Ammon's horn (tissue), 1 donor: Measurements from ENCODE around the gene PTPRN2.

Experiments
- DNase-seq: peaks from one replicate; pipeline ENCODE4 v3.0.0-alpha.2; 2016; ENCODE audit warnings: low spot score

Gene PTPRN2

DNA sequence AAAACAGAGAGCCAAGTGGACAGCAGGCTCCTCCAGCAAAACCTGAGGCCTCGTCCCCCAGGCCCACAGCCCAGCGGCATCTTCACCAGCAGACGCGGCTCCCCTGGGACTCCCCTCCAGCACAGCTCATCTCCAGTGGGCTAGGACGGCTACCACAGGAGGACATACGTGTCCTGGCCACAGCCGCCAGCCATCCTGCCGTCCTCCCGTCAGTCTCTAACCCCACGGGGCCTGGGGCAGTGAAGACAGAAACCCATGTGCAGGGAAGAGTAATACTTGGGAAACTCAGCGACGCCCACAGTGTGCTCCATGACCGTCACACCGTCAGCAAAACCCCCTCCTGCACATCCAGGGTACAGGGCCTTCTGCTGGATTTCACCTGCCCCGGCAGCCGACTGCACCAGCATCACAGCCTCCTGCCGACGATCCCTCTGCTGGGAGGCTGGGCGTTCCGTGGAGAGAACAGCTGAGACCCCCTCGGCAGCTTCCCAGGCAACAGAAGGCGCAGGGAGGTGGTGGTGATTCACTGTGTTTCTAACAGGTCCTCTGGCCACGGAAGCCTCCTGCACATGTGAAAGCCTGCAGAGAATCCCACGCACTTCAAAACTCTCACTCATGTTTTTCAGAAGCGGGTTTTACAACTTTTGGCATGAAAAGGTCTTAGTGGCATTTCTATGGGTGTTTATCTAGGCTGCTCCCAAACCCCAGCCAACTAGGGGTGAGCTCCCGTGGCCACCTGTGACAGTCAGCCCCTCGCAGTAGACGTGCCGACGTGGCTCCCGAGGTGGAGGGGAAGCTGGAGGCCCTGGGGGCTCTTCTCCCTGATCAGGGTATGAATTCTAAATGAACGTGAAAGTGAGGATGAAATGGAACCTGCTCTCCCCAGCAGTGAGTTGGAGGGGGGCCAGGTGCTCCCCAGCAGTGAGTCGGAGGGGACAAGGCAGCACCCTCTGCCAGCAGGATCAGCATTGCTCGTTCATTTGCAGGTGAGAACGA is 513.5 kb downstream of the PTPRN2 start:
- DNase-seq = peak; percentile 60

DNA sequence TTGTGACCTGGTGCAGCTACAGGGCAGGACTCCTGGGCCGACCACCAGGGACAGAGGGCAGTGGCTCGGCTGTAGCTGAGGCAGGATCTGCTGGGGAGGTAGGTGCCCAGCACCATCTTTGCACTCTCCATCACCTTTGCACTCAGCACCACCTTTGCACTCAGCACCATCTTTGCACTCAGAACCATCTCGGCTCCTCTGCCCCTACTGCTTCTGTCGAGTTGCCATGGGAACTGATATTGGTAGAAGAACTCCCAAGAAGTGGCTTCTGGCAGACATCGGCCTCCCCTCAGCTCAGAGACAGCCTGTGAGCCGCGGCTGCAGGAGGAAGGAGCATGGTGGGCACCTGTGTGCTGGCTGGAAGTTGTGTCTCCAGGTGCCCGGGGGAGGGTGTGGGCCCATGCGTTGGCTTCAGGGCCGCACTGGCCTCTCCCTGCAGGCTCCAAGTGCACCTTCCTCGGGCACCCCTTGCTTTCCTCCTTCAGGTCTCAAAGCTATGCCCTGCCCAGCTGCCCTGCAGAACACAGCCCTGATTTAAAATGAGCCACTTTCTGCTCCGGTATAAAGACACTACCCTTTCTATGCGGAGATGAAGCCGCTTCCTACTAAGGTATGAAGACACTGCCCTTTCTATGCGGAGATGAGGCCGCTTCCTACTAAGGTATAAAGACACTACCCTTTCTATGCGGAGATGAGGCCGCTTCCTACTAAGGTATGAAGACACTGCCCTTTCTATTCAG is 514.5 kb downstream of the PTPRN2 start:
- DNase-seq = no peak

DNA sequence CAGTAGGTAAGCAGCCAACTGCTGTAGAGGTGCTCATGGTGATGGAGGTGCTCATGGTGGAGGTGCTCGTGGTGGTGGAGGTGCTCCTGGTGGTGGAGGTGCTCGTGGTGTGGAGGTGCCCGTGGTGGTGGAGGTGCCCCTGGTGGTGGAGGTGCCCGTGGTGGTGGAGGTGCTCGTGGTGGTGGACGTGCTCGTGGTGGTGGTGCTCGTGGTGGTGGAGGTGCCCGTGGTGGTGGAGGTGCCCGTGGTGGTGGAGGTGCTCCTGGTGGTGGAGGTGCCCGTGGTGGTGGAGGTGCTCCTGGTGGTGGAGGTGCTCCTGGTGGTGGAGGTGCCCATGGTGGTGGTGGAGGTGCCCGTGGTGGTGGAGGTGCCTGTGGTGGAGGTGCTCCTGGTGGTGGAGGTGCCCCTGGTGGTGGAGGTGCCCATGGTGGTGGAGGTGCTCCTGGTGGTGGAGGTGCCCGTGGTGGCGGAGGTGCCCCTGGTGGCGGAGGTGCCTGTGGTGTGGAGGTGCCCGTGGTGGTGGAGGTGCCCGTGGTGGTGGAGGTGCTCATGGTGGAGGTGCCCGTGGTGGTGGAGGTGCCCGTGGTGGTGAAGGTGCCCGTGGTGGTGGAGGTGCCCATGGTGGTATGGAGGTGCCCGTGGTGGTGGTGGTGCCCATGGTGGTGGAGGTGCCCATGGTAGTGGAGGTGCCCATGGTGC is 517.3 kb downstream of the PTPRN2 start:
- no peak for DNase-seq

DNA sequence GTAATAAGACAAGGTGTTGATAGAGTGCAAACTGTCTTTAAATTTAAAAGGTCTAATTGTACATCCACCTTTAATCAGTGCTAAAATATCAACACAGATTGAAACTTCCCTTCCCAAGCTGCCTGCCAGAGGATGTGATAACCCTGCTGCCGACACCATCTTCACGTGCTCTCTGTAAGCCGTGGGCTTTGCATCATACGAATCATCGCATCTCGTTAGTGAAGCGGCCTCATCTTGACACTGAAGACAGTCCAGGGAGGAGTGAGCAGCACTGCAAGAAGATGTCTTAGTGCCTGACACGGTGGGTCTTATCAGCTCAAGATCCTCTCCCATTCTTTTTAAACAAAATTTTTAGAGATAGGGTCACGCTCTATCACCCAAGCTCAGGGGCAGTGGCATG is 518.8 kb downstream of the PTPRN2 start:
- DNase-seq = no peak

DNA sequence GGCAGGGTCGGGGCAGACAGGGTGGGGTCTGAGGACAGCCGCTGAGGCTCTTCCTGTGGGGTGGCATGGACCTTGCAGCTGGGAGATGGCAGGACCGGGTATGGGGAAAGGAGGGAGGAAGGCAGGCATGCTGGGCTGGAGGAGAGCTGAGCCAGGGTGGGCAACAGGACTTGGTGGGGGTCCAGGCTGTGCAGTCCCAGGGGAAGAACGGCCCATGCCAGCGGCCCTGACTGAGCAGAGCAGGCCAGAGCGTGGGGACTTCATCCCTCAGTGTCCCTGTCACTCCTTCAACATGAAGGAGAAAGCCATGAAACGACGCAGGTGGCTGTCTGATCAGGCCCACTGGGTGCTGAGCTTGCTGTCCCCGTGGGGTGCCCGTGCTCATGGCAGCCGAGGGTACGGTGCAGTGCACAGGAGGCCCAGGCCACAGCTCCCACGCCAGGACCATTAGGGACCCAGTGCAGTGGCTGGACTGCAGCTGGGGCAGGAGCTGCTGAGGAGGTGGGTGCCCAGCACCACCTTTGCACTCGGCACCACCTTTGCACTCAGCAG is 519.6 kb downstream of the PTPRN2 start:
- DNase-seq = no peak

DNA sequence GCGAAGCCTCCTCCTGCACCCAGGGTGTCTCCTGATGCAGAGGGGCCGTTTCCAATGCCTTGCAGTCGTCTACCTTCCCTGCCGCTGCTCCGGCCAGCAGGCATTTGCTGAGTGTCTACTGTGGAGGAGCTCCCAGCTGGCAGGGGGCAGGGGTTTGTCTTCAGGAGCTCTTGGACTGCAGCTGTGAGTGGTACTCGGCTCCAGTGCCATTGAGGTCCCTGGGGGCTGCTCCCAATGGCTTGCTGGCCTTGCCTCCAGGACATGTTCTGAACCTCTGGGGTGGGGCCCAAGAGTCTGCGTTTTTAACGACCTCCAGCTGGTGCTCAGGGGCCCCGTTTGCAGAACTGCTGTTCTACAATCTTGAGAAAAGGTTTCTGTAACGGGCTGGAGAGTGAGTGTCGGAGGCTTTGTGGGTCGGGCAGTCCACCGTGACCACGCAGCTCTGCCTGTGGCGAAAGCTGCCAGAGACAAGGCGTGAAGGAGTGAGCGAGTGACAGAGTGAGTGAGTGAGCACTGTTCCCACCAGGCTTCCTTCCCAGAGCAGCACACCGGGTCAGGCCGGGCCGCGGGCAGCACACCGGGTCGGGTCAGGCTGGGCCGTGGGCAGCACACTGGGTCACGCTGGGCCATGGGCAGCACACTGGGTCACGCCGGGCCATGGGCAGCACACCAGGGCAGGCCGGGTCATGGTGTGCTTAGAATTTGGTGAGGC is 520.2 kb downstream of the PTPRN2 start:
- DNase-seq = no peak

DNA sequence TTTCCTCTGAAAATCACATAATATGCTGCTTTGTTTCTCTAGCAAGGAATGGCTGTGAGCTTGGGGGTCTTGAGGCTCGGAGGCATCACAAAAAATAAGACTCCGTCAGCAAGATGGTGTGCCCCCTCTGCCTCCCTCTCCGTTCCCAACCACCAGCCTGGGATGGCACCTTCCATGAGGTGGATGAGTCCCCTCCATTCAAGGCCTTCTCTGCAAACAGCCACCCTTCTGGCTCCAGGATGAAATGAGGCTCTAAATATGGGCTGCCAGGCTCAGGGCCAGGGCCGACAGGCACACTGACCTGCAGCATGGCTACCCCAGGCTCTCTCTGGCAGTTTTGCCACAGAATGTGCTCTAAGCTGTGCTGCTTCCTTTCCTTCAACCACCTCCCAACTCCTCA is 521.5 kb downstream of the PTPRN2 start:
- no peak for DNase-seq

DNA sequence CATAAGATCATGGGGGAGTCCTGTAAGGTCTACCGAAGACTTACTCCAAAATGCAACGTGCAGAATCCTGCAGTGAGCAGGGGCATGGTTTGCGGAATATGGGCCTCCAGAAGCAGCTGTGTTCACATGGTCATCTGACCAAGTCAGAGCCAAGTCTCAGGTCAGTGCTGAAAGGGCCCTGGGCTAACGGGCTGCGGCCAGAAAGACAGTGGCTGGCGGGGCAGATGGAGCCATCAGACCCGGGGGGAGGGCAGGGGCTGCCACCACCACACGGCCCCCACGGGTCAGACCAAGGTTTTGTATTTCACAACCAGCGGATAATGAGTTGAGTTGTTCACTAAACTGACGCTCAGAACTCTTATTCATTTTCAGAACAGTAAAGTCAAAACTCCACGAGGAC is 522.3 kb downstream of the PTPRN2 start:
- no peak for DNase-seq

DNA sequence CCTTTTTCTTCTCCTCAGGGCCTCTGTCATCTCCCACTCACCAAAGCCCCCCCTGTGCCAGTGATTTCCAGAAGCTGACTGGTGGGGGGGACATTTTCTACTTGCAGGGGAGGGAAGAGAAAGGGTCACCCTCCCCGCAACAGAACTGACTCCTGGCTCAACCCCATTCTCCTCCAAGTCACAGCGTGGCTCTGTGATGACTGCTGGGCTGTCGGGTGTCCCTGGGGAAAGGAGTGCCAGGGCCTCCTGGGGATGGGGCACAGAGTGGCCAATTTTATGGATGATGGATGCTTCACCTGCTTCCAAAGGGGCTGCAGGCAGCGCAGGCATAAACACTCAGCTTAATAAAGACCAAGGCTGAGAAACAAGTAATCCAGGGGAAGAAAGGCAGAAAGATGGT is 523.0 kb downstream of the PTPRN2 start:
- DNase-seq = no peak

DNA sequence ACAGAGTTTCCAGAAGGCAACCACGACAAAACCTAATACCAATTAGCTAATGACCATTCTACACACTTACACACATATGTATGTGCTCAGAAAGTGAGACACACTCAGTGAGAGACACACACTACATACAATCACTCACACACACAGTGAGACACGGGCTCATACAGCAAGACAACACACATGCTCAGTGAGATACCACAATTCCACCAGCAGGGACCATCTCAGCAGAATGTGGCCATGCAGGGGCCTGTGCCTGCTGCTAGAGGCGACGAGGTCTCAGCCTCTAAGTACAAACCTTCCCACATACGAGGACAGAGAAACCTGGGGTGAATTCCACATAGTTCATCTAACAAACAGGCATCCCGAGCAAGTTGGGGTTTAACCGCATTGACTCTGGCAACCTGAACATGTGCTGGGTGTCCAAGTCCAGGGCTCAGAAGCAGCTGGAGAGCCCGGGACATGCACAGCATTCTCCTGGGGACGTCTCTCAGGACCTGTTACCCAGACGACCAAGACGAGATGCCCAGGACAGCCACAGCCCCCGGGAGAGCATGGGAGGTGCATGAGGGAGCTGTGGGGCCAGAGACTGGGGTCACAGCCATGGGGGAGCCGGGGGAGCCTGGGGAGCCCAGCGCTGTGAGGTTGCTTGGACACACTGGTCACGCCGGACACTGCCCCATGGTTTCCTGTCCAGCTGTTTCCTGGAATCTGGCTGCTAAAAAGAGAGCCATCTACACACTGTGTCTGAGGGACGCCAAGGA is 523.6 kb downstream of the PTPRN2 start:
- no peak for DNase-seq

DNA sequence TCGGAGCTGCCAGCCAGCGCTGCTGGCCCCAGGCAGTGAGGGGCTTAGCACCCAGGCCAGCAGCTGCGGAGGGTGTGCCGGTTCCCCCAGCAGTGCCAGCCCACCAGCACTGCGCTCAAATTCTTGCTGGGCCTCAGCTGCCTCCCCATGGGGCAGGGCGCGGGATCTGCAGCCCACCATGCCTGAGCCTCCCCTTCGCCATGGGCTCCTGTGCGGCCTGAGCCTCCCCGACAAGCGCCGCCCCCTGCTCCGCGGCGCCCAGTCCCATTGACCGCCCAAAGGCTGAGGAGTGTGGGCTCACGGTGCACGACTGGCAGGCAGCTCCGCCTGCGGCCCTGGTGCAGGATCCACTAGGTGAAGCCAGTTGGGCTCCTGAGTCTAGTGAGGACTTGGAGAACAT is 525.0 kb downstream of the PTPRN2 start:
- no peak for DNase-seq

DNA sequence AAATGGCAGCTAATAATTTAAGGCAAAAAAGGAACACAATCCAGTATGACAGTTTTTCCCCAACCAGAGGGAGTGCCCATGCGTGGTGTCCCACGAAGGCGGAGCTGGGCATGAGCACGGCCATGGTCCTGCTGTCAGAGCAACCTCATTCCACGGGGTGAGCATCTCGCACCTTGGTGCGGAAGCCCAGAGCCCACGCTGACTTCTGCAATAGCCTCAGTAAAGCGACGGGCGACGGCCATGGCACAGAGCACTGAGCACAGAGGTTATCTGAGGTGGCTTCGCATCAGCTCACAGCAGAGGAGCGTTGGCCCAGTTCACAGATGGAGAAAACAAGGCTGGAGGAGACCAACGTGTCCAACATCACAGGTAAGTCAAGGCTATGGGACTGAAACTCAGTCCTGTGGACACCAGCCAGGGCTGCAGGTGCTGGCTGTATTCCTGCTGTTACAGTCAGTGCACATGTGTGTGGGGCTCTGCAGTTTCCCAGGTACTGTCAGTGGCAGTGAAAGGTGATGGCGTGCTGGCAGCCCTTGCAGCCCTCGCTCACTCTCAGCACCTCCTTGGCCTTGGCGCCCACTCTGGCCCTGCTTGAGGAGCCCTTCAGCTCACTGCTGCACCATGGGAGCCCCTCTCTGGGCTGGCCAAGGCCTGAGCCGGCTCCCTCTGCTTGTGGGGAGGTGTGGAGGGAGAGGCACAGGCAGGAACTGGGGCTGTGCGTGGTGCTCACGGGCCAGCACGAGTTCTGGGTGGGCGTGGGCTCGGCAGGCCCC is 525.6 kb downstream of the PTPRN2 start:
- DNase-seq = no peak

DNA sequence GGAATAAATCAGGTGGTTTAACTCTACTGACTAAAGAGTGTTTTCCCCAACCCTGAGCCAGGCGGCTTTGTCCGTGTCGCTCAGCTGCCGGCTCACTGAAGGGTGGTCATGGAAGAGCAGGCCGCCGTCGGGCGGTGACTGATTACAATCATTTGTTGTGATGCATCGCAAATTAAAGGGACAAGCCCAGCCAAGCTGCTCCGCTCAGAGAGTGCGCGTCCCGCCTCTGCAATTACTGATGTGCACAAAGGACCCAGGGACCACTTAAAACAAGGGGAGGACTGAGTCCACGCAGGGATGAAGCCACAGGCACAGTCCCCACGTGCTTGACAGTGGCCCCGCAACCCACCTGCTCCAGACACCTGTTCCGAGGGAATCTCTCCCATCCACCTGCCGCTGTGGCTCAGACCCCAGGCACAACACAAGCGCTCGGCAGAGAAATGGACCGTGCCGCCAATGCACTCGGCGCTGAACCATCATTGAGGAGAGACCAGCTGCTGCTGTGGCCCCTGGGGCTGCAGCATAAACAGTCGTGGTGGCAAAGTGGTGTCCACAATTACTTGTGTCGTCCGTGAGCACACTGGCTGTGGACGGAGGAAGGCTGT is 526.5 kb downstream of the PTPRN2 start:
- DNase-seq = no peak

DNA sequence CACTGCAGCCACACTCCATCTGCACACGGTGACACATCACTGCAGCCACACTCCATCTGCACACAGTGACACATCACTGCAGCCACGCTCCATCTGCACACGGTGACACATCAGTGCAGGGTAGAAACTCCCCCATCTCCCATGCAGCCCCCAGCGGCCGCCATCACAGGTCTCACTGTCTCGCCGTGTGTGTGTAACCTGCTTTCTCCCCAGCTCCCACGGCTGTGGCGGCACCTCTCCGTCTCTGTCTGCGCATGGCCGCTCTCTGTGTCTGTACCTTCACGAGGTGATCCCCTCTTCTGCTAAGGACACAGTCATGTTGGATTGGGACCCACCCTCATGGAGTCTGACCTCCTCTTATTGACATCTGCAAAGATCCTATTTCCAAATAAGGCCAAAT is 527.4 kb downstream of the PTPRN2 start:
- no peak for DNase-seq

DNA sequence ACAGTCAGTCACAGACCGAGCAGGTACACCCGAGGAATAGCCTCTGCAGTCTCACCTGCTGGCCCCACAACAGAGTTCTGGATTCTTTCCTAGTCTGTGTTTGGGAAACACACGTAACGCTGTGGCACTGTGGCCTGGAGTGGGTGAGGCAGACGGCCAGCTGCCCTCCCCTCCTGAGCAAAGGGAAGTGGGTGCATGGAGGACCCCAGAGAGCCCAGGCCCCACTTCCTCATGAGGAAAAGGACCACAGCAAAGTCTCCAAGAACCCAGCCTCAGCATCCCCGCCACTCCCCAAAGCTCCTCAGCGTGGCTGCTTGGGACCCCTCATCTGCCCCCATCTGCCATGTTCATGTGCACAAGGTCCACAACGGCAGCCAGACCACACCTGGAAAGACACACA is 530.2 kb downstream of the PTPRN2 start:
- no peak for DNase-seq

DNA sequence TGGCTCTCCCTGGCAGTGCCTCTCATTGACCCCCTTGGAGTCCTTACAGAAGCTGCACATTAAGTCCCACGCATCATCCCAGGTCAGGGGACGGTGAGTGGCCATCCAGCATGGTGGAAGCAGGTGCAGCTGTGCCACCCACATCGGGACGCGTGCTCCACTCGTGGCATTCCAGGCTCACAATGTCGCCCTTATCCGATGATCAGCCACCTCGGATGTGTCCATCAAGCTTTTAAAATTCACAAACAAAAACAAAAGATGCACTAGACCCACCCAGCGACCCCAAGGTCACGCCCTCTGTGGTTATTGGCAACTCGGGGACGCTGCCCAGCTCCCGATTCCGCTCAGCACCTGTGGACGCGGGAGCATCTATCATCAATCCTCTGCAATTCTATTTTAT is 530.9 kb downstream of the PTPRN2 start:
- DNase-seq = no peak

DNA sequence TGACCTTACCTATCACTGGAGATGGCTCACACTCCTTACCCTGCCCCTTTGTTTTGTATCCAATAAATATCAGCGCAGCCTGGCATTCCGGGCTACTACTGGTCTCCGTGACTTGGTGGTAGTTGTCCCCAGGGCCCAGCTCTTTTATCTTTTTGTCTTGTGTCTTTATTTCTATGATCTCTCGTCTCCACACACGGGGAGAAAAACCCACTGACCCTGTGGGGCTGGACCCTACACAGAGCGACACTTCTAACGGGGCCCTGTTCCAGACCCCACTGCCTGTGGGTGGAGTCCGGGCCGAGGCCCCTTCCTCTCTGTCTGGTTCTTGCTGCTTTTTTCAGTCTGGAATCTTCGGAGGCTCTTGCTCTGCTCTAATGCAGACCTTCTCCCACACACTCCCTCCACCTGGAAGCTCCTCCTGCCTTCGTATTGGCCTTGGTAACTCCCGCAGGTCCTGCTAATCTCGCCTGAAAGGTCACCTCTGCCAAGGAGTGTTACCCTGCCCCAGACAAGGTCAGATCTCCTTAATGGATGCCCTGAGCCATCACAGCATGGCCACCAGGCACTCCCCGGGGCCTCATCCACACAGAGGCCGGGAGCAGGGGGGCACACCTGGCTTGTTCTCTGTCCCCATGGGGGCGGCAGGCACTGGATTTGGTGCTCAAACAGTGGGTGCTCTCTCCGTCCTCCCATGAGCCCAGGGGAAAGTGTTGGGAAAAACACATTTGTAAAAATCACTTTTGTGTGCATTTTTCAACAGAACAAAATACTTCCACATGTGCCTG is 531.7 kb downstream of the PTPRN2 start:
- DNase-seq = no peak

DNA sequence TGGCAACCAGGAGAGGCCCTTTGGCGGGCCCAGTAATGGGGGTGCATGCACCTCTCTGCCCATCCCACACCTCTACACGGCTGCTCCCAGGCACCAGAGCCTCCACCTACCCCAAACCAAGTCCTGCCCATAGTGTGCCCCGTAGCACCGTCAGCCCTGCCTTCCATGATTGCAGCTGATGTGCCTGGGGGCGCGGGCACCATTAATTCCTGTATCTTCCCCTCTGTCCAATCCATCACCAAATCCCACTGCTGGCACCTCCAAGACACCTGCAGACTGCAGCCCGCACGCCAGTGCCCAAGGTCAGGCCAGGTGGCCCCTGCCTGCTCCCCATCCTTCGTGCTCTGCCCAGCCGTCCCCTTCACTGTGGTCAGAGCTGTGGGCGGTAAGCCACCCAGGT is 533.0 kb downstream of the PTPRN2 start:
- no peak for DNase-seq

DNA sequence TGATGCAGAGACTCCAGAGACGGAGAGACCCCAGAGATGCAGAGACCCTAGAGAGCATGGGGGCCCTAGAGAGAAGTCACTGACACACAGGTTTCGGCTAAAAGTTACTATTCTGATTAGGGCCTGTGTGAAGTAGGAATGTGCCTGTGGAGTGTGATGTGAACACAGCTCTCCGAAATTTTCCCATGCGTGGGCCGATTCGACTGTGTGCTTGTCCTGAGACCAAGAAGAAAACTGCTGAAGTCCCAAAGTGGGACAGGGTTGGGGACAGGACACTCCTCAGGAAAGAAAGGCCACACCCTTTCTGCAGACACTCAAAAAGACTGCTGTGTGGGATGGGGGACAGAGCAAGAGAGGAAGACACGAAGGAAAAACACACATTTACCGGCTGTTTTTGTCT is 533.5 kb downstream of the PTPRN2 start:
- no peak for DNase-seq
